ENCODE results near the gene TTBK1.

The TTBK1 gene

GRCh38 chr6:43223175-43223574 is 20.1 kb upstream of the TTBK1 start:
- DNase-seq (ENCODE audit: low spot score): no peak
- TF ChIP-seq CTCF (IDR thresholded peaks at IDR 0.05; ENCODE audit: extremely low read depth, missing control alignments): no peak

GRCh38 chr6:43226192-43226851 is 17.0 kb upstream of the TTBK1 start:
- TF ChIP-seq CTCF (IDR thresholded peaks at IDR 0.05; ENCODE audit: extremely low read depth, missing control alignments): no peak
- no peak for DNase-seq (ENCODE audit: low spot score)

- DNase-seq (ENCODE audit: low spot score): peak; percentile 91
- TF ChIP-seq CTCF (IDR thresholded peaks at IDR 0.05; ENCODE audit: extremely low read depth, missing control alignments): peak; percentile 96
Measured at GRCh38 chr6:43228951-43229802, 14.1 kb upstream of the TTBK1 start, which contains the start of gene DNPH1. DNPH1 (minus strand) TSS chr6:43229481; CDS start chr6:43229456, 25 bp downstream.

- TF ChIP-seq CTCF (IDR thresholded peaks at IDR 0.05; ENCODE audit: extremely low read depth, missing control alignments): no peak
- no peak for DNase-seq (ENCODE audit: low spot score)
Measured at GRCh38 chr6:43229803-43230620, 13.3 kb upstream of the TTBK1 start.

GRCh38 chr6:43231053-43231452 is 12.2 kb upstream of the TTBK1 start:
- no peak for TF ChIP-seq CTCF (IDR thresholded peaks at IDR 0.05; ENCODE audit: extremely low read depth, missing control alignments)
- DNase-seq (ENCODE audit: low spot score): no peak

GRCh38 chr6:43231735-43232450 is 11.4 kb upstream of the TTBK1 start:
- no peak for DNase-seq (ENCODE audit: low spot score)
- TF ChIP-seq CTCF (IDR thresholded peaks at IDR 0.05; ENCODE audit: extremely low read depth, missing control alignments): no peak

All from GM20000 (cell line).